ENCODE results near the gene PIAS4.
"Not testable (repeated sequence)": the region's sequence is repeated elsewhere in the genome, so short reads cannot be mapped to it uniquely, and the experiment has no call there.

PIAS4 gene

GRCh38 chr19:3983542-3983914 lies 24.0 kb upstream of the PIAS4 start:
- Mint-ChIP-seq H3K27me3 (no peaks in the 10 kb centered on the region), H3K36me3 (peaks cover 17% of the 10 kb centered on the region), H3K9me3 (ENCODE audit: low read depth) (no peaks in the 10 kb centered on the region), H3K4me3 (peak overlapping the region; percentile 99), H3K27ac (peak overlapping the region; percentile 99), H3K4me1 (ENCODE audit: low read depth) (peaks cover 50% of the 10 kb centered on the region)

GRCh38 chr19:3983936-3984583 lies 23.5 kb upstream of the PIAS4 start:
- Mint-ChIP-seq H3K4me1 (ENCODE audit: low read depth) (peaks cover 48% of the 10 kb centered on the region), H3K9me3 (ENCODE audit: low read depth) (no peaks in the 10 kb centered on the region), H3K27ac (peak overlapping the region; percentile 99), H3K27me3 (no peaks in the 10 kb centered on the region), H3K36me3 (peaks cover 17% of the 10 kb centered on the region), H3K4me3 (peak overlapping the region; percentile 99)

- Mint-ChIP-seq H3K4me3 (peak overlapping the region; percentile 99), H3K36me3 (peaks cover 17% of the 10 kb centered on the region), H3K4me1 (ENCODE audit: low read depth) (peaks cover 45% of the 10 kb centered on the region), H3K27me3 (no peaks in the 10 kb centered on the region), H3K27ac (peak overlapping the region; percentile 99), H3K9me3 (ENCODE audit: low read depth) (no peaks in the 10 kb centered on the region)
Observed at GRCh38 chr19:3984584-3984907, 23.0 kb upstream of the PIAS4 start.

GRCh38 chr19:3984908-3985642 lies 22.5 kb upstream of the PIAS4 start, which contains the start of gene EEF2:
Gene EEF2 (minus strand): TSS chr19:3985463. CDS start chr19:3985380, 83 bp downstream.
- H3K4me1 Mint-ChIP-seq (ENCODE audit: low read depth), result peaks cover 43% of the 10 kb centered on the region

GRCh38 chr19:3985643-3986259 lies 21.8 kb upstream of the PIAS4 start:
- Mint-ChIP-seq H3K27me3 (no peaks in the 10 kb centered on the region), H3K27ac (peak overlapping the region; percentile 99), H3K4me3 (peak overlapping the region; percentile 99), H3K36me3 (peaks cover 17% of the 10 kb centered on the region), H3K9me3 (ENCODE audit: low read depth) (no peaks in the 10 kb centered on the region), H3K4me1 (ENCODE audit: low read depth) (peaks cover 45% of the 10 kb centered on the region)

More at GRCh38 chr19:3984908-3985642, 22.5 kb upstream of the PIAS4 start, which contains the start of gene EEF2:
- peak within 1 kb of the TSS; percentile 99 for H3K27ac Mint-ChIP-seq
- peaks cover 17% of the 10 kb centered on the region for H3K36me3 Mint-ChIP-seq
- H3K27me3 Mint-ChIP-seq, result no peaks in the 10 kb centered on the region
- H3K9me3 Mint-ChIP-seq (ENCODE audit: low read depth), result no peaks in the 10 kb centered on the region
- H3K4me3 Mint-ChIP-seq, result peak within 1 kb of the TSS; percentile 99

GRCh38 chr19:3986260-3987041 lies 21.1 kb upstream of the PIAS4 start:
- peaks cover 17% of the 10 kb centered on the region for H3K36me3 Mint-ChIP-seq
- peak overlapping the region; percentile 62 for H3K27ac Mint-ChIP-seq
- no peaks in the 10 kb centered on the region for H3K27me3 Mint-ChIP-seq
- peak overlapping the region; percentile 99 for H3K4me3 Mint-ChIP-seq
- no peaks in the 10 kb centered on the region for H3K9me3 Mint-ChIP-seq (ENCODE audit: low read depth)
- peaks cover 41% of the 10 kb centered on the region for H3K4me1 Mint-ChIP-seq (ENCODE audit: low read depth)

GRCh38 chr19:3987619-3988371 lies 19.7 kb upstream of the PIAS4 start:
- Mint-ChIP-seq H3K4me3 (peak overlapping the region; percentile 70), H3K9me3 (ENCODE audit: low read depth) (no peaks in the 10 kb centered on the region), H3K4me1 (ENCODE audit: low read depth) (peaks cover 33% of the 10 kb centered on the region), H3K36me3 (peaks cover 17% of the 10 kb centered on the region), H3K27ac (peak overlapping the region; percentile 72), H3K27me3 (no peaks in the 10 kb centered on the region)

GRCh38 chr19:3990815-3991117 lies 16.8 kb upstream of the PIAS4 start:
- Mint-ChIP-seq H3K36me3 (no peaks in the 10 kb centered on the region), H3K27ac (peak overlapping the region; percentile 74), H3K4me3 (peak overlapping the region; percentile 34), H3K27me3 (no peaks in the 10 kb centered on the region), H3K4me1 (ENCODE audit: low read depth) (peaks cover 18% of the 10 kb centered on the region), H3K9me3 (ENCODE audit: low read depth) (no peaks in the 10 kb centered on the region)

GRCh38 chr19:3995607-3996006 lies 11.9 kb upstream of the PIAS4 start:
- Mint-ChIP-seq H3K4me3 (no peak overlapping the region), H3K27ac (no peak overlapping the region), H3K4me1 (ENCODE audit: low read depth) (peaks cover 5% of the 10 kb centered on the region), H3K9me3 (ENCODE audit: low read depth) (no peaks in the 10 kb centered on the region), H3K36me3 (no peaks in the 10 kb centered on the region), H3K27me3 (no peaks in the 10 kb centered on the region)

- H3K27me3 Mint-ChIP-seq; H3K27ac Mint-ChIP-seq; H3K9me3 Mint-ChIP-seq (ENCODE audit: low read depth); H3K36me3 Mint-ChIP-seq; H3K4me1 Mint-ChIP-seq (ENCODE audit: low read depth); H3K4me3 Mint-ChIP-seq: not testable (repeated sequence)
Observed at GRCh38 chr19:3998667-3999412, 8.7 kb upstream of the PIAS4 start.

- H3K4me3 Mint-ChIP-seq; H3K36me3 Mint-ChIP-seq; H3K4me1 Mint-ChIP-seq (ENCODE audit: low read depth); H3K9me3 Mint-ChIP-seq (ENCODE audit: low read depth); H3K27me3 Mint-ChIP-seq; H3K27ac Mint-ChIP-seq: not testable (repeated sequence)
Observed at GRCh38 chr19:4000798-4001197, 6.7 kb upstream of the PIAS4 start.

- not testable (repeated sequence) for H3K9me3 Mint-ChIP-seq (ENCODE audit: low read depth); H3K27me3 Mint-ChIP-seq; H3K36me3 Mint-ChIP-seq; H3K27ac Mint-ChIP-seq; H3K4me3 Mint-ChIP-seq
- H3K4me1 Mint-ChIP-seq (ENCODE audit: low read depth), result peaks cover 18% of the 10 kb centered on the region
Observed at GRCh38 chr19:4005436-4005835, 2.1 kb upstream of the PIAS4 start.

GRCh38 chr19:4007836-4008539 lies 452 bp downstream of the PIAS4 start:
- Mint-ChIP-seq H3K4me3 (peak overlapping the region; percentile 88), H3K27me3 (no peaks in the 10 kb centered on the region), H3K27ac (peak overlapping the region; percentile 61), H3K4me1 (ENCODE audit: low read depth) (peaks cover 27% of the 10 kb centered on the region), H3K36me3 (no peaks in the 10 kb centered on the region), H3K9me3 (ENCODE audit: low read depth) (no peaks in the 10 kb centered on the region)

All from activated naive CD8-positive, alpha-beta T cell (primary cell).